Stimulated activated CD8-positive, alpha-beta memory T cell treated with anti-CD3 and anti-CD28 coated beads, Interleukin-15, amount 100 ng/mL, for 4 hours (primary cell): ENCODE measurements around the gene HRNR.
"Not testable (repeated sequence)": the region's sequence is repeated elsewhere in the genome, so short reads cannot be mapped to it uniquely, and the experiment has no call there.

ENCODE experiments used
- DNase-seq, 2 donors: peaks; one replicate each; pipeline ENCODE4 v3.0.0-alpha.2; 2020; ENCODE audit warnings: low read depth in 2 of 2

The HRNR gene

DNA sequence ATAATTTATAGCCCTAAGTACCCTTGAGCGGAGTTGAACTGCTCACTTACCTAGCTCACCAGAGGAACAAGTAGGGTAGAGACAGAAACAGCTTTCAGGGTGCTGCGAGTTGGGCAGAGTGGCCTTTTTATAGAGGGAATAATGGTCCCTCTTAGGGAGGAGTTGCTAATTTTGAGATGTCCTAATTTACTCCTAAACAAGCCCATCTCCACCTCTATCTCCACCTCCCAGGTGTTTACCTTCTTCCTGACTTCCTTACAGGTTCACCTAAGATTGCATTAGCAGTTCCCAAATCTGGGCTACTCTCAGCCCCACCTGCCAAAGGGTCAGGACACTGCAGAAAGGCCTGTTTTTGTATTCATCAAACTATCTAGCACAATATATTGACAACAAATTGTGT lies at the start of gene HRNR:
Gene HRNR, minus strand, starts transcription at position 101 of the 400 bp plus-strand sequence. CDS start 940 bp downstream, outside the sequence.
- DNase-seq: no peak

DNA sequence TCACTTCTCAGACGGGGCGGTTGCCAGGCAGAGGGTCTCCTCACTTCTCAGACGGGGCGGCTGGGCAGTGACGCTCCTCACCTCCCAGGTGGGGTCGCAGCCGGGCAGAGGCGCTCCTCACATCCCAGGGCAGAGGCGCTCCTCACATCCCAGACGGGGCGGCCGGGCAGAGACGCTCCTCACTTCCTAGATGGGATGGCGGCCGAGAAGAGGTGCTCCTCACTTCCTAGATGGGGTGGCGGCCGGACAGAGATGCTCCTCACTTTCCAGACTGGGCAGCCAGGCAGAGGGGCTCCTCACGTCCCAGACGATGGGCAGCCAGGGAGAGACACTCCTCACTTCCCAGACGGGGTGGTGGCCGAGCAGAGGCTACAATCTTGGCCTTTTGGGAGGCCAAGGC lies 32.4 kb upstream of the HRNR start:
- not testable (repeated sequence) for DNase-seq

DNA sequence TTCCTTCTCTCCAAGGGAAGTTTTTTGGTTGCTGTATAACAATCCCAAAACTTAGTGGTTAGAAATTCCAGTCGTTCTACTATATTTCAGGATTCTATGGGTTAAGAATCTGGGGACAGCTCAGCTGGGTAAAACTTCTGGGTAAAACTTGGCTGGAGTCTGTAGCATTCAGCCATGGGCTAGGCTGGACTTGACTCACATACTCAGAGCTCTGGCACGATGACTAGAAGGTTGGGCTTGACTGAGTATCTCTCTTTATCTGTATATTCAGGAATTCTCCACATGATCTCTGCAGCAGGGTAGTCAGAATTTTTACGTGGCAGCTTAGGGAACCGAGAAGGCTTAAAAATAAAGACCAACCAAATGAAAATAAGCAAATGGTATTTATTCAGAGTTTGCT lies 28.2 kb upstream of the HRNR start:
- DNase-seq: no peak

DNA sequence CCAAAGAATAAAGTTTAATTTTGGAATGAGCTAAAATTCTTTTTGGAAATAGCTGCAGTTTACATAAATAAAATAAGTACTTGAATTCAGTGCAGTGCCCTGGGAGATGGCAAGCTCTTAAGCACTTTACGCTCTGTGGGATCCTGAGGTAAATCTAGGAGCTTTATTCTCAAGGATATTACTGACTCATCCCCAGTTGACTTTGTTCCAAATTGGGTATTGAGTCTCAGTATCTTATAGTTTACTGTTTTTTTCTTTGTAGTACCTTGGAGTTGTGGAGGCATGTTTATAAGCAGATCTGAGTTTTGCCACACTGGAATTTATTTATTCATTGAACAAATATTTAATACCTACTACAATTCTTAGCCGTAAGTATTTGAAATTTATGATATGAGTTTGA lies 27.4 kb upstream of the HRNR start:
- no peak for DNase-seq

DNA sequence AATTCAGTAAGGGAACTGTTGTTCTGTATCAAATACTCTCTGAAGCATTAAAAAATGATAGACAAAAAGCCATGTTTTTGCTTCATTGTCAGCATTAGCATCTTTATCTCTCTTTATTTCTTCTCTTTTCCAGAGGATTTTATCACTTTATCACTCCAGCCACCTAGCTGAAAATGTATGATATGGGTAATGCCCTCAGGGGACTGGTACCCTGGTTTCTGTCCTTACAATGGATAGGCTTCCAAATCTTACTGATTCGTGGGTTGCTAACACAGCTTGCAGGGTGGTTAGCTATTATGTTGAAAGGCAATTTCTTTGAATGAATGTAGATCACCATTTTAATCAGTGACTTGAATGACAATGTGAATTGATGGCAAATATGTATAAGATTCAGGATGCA lies 23.3 kb upstream of the HRNR start:
- no peak for DNase-seq

DNA sequence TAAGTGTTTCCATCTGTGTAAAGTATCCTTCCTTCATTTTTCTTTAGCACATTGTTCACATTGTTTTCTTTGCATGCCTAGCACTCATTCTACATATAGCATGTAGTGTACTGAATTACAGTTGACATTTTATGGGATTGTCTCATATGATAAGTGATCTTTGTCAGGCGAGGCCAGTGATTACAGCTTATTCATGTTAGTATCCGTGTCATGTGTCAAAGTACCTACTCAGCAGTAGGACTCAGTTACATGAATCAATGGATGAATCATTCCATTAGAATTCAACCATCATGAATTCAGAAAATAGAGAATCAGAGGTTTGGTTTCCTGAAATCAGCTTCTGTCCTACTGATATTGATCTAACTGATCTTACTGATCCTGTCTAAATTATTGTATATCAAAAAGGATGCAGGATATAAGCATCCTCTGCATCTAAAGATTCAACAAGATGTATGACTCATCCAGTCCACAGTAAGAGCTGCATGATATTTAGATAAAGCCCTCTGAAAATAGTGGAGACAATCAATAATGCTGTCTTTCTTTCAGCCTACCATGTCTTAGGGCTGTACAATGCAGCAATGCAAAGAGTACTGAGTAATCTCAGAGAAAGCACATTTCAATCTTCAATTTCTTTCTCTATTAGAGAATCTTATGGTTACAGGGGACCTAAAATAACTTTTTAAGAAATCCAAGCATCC lies 20.7 kb upstream of the HRNR start:
- no peak for DNase-seq

DNA sequence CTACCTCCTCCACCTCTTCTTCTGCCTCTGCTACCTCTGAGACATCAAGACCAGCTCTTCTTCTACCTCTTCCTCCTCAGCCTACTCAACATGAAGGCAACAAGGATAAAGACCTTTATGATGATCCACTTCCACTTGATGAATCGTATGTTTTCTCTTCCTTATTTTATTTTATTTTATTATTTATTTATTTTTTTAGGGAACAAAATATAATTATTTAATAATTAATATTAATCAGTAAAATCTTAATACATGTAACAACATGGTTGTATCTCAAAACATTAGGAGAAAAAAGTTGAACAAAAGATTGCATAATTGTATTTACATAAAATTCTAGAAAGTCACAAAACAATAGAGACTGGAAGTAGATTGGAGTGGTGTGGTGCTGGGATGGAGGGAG lies 13.1 kb upstream of the HRNR start:
- DNase-seq: no peak

DNA sequence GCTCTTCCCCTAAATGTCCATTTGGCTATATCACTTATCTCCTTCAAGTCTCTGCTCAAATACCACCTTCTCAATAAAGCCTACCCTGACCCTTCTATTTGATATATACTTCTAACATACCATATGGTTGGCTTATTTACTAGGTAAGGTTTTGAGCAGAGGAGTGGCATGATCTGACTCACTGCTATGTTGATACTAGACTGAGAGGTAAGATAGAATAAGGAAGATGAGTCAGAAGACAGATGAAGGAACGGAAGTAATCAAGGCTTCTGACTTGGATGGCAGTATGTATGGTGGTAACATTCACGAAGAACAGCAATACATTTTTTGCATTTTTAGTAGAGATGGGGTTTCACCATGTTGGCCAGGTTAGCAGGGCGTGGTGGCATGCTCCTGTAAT lies 4.8 kb upstream of the HRNR start:
- no peak for DNase-seq

DNA sequence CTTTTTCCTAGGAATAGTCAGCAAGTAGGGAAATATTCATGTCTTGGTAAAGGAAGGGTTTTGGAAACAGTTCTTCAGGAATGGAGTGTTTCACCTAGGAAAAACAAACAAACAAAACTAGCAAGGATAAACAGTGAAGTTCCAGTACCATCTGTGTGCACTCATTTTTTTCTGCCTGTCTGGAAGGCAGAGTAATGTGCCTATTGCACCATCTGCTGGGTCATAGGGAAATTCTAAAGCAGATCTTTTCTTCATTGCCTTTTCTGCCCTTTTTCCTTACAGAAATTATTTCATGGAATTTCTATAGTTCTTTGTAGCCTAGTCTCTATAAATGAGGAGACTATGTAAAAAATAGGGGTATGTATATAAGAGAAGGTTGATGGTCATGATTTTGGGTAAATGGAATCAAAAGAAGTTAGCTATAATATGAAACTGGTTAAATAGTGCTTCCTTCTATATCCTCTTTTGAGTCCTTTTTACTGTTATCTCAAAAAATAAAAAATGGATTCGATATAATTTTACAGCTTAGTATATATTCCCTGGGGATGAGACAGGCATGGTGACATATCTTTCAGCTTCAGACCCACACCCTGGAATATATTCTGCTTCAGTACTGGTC lies 3.4 kb upstream of the HRNR start:
- no peak for DNase-seq

DNA sequence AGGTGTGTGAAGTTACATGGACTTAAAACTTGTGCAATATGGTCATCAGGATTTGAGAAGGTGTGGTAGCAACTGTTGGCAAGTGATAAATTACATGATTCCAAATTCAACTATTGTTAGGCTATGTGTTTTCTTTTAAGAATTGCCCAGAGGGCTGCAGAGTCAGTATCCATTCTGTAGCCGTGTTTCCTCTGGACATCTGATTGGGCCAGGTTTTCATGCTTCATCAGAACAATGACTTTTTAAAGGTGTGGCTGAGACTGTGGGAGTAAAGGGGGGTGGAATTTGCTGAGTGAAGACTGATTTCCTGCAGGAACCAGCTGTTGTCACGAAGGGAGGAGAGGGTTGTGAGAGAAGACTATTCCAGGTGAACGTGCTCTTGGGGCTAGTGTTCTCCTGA lies 1.7 kb upstream of the HRNR start:
- no peak for DNase-seq

DNA sequence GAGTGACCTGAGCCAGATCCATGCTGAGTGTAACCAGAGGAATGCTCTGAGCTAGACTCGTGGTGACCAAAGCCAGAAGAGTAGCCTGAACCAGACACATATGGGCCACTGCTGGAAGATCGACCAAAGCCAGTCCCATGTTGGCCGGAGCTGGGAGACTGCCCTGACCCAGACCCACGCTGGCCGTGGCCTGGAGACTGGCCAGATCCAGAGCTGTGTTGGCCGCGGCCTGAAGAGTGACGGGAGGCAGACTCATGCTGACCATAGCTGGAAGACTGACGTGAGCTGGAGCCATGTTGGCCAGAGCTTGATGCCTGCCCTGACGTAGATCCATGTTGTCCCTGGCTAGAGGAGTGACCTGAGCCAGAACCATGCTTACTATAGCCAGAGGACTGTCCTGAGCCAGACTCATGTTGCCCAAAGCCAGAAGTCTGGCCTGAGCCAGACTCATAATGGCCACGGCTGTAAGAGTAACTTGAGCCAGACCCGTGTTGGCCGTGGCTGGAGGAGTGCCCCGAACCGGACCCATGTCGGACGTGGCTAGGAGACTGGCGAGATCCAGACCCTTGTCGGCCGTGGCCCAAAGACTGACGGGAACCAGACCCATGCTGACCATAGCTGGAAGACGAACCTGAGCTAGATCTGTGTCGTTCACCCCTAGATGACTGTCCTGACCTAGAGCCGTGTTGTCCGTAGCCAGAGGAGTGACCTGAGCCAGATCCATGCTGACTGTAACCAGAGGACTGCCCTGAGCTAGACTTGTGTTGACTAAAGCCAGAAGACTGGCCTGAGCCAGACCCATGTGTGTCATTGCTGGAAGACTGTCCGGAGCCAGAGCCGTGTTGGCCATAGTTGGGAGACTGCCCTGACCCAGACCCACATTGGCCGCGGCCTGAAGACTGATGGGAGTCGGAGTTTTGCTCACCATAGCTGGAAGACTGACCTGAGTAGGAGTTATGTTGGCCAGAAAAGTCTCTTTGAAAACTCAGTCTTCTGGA lies 3.5 kb downstream of the HRNR start:
- DNase-seq: no peak

DNA sequence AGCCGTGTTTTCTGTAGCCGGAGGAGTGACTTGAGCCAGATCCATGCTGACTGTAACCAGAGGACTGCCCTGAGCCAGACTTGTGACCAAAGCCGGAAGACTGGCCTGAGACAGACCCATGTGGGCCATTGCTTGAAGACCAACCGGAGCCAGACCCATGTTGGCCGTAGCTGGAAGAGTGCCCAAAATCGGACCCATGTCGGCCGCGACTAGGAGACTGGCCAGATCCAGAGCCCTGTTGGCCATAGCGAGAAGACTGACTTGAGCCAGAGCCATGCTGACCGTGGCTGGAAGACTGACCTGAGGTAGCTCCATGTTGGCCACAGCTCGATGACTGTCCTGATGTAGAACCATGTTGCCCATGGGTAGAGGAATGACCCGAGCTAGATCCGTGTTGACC lies 4.6 kb downstream of the HRNR start:
- DNase-seq: not testable (repeated sequence)

DNA sequence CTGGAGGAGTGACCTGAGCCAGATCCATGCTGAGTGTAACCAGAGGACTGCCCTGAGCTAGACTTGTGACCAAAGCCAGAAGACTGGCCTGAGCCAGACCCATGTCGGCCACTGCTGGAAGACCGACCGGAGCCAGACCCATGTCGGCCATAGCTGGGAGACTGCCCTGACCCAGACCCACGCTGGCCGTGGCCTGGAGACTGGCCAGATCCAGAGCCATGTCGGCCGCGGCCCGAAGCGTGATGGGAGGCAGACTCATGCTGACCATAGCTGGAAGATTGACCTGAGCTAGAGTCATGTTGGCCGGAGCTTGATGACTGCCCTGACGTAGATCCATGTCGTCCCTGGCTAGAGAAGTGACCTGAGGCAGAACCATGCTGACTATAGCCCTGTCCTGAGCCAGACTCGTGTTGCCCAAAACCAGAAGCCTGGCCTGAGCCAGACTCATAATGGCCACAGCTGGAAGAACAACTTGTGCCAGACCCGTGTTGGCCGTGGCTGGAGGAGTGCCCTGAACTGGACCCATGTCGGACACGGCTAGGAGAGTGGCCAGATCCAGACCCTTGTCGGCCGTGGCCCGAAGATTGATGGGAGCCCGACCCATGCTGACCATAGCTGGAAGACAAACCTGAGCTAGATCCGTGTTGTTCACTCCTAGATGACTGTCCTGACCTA lies 5.1 kb downstream of the HRNR start:
- no peak for DNase-seq

DNA sequence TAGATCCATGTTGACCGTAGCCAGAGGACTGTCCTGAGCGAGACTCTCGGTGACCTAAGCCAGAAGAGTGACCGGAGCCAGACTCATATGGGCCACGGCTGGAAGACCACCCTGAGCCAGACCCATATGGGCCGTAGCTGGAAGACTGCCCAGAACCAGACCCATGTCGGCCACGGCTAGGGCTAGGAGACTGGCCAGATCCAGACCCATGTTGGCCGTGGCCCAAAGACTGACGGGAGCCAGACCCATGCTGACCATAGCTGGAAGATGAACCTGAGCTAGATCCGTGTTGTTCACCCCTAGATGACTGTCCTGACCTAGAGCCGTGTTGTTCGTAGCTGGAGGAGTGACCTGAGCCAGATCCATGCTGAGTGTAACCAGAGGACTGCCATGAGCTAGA lies 8.4 kb downstream of the HRNR start:
- DNase-seq: not testable (repeated sequence)

DNA sequence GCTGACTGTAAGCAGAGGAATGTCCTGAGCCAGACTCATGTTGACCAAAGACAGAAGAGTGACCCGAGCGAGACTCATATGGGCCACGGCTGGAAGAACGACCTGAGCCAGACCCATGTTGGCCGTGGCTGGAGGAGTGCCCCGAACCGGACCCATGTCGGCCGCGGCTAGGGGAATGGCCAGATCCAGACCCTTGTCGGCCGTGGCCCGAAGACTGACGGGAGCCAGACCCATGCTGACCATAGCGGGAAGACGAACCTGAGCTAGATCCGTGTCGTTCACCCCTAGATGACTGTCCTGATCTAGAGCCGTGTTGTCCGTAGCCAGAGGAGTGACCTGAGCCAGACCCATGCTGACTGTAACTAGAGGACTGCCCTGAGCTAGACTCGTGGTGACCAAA lies 9.1 kb downstream of the HRNR start:
- not testable (repeated sequence) for DNase-seq

DNA sequence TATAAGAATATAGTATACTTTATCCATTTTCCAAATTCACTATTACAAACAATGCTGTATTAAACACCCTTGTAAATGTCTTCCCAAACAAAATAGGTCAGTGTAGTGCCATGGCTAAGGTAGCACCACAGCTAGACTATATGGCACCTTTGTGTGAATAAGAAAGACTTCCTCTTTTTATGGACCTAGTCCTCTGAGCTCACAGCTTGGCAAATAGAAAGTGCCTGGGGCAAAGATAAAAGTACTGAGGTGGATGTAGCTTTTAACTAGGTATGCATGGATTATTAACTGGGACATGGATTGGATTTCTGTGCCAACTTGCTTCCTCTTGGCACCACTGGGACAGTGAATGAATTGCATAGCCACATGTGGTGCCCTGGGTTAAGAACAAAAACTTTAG lies 25.0 kb downstream of the HRNR start:
- no peak for DNase-seq

DNA sequence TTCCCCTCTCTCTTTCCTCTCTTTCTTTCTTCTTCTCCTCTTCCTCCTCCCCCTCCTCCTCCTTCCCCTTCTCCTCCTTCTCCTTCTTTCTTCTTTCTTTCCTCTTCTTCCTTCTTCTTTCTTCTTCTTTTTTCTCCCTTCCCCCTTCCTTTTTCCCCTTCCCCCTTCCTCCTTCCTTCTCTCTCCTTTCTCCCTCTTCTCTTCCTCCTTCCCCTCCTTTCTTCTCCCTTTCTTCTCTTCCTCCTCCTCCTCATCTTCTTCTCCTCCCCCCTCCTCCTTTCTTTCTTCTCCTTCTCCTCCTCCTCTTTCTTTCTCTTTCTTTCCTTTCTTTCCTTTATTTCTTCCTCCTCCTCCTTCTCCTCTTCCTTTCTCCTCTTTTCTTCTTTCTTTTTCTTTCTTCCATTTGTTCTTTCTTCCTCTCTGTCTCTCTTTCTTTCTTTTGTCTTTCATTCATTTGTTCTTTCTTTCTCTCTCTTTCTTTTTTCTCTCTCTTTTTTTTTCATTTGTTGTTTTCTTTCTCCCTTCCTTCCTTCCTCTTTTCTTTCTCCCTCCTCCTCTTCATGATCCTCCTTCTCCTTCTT lies 26.5 kb downstream of the HRNR start:
- DNase-seq: no peak

DNA sequence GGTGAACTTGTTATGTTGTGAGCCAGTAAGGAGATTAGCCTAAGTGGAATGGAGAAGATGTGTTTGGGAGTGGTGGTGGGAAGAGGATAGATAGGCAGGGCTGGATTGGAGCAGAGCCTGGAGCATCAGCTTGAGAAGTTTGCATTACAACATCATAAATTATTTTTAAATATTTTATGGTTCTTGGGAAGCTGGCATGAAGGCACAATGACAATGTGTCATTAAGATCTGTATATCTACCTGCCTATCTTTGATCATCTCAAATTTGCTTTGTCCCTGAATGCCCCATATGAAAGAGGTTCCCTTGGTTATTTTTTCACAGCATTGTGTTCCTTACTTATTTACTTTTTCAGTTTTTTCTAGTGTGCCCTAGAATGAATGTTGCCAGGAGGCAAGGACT lies 32.3 kb downstream of the HRNR start:
- no peak for DNase-seq

DNA sequence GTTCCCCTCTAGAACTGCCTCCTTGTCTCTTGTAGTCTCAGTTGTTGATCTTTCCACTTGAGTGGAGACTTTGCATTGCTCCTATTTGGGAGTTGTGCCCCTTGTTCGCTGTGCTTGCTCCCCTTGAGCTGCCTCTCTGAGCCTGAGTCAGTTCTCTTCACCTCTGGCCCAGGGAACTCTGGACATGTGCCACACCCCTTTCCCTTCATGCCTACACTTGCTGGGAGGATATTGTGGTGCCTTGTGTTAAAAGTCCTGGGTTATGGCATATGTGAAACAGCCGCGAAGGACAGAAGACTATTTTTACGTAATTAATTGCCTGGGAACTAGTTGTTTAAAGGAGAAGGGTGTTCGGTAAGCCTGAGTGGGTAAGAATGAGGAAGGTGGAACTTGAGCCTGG lies 32.7 kb downstream of the HRNR start:
- DNase-seq: no peak

DNA sequence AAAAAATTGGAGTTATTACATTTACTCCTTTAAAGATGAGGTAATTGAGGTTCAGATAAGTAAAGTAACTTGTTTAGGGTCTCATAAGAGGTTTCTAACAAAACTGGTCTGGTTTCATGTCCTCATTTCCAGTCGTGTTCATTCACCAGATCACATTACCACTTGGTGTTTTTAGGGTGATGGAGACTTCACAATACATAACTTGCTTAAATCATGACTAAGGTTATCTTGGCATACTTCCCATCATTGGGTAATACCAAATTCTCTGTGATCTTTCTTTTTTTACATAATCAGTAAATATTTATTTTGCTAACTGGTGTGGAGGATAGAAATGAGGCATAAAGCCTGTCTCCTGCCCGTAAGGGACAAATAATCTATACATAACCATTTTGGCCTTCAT lies 33.4 kb downstream of the HRNR start:
- no peak for DNase-seq

DNA sequence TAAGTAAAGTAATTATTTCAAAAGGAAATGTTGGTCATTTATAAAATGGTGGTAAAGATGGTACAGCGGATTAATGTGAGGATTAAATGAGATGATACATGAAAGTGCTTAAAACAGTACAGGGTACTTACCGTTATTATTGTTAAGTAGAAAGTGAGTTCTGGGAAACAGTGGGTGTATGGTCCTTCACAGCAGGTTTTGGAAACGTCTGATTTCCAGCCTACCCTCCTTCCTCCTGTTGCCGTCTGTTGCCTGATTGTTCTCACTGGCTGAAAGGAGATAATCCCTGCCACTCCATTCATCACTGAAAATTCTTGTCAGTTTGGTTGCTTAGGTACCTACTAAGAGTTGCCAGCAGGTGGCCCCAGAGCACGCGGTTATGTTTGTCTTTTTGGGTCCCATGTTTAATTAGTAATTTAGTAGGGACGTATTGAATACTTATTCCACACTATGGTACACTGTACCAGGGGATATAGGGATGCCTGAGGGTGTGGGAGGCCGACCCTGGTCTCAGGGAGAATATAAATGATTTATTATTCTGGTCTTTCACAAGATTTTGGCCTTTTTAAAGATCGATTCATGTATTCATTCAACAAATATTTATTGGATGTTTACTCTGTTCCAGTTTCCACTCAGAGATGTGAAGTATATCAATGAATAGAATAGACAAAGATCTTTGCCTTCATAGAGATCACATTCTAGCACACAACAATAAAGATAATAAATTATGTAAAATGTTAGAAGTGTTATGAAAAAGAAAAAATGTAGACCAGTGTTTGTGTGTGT lies 34.1 kb downstream of the HRNR start:
- DNase-seq: peak; percentile 32 to 39
